Type B pancreatic cell (in vitro differentiated cells): ENCODE measurements around the gene MAGEB17. TPM values are rescaled to one million over a fixed set of nuclear protein-coding genes. Genes with fewer than 3 reads are reported as not detected.

Source experiments
- DNase-seq: peaks from one replicate; pipeline ENCODE4 v3.0.0; 2021; ENCODE audit warnings: mixed read lengths; ENCODE audit not compliant: unreplicated experiment; ENCODE audit errors: extremely low spot score
- H3K27ac Mint-ChIP-seq: 2 replicates; pipeline ENCODE4 v1.8.0; 2021; ENCODE audit warnings: mild to moderate bottlenecking, mixed read lengths
- H3K27me3 Mint-ChIP-seq: 2 replicates; pipeline ENCODE4 v1.8.0; 2021; ENCODE audit warnings: mixed read lengths
- H3K36me3 Mint-ChIP-seq: 2 replicates; pipeline ENCODE4 v1.8.0; 2021; ENCODE audit warnings: mixed read lengths
- H3K4me1 Mint-ChIP-seq: one replicate; pipeline ENCODE4 v1.8.0; 2021; ENCODE audit warnings: mixed read lengths; ENCODE audit not compliant: unreplicated experiment
- H3K4me3 Mint-ChIP-seq: 2 replicates; pipeline ENCODE4 v1.8.0; 2021; ENCODE audit warnings: mild to moderate bottlenecking, mixed read lengths
- H3K9me3 Mint-ChIP-seq: 2 replicates; pipeline ENCODE4 v1.8.0; 2021; ENCODE audit warnings: mixed read lengths
- CTCF ChIP-seq: fragments of 200-600 bp; sonication (generic); conservative IDR thresholded peaks from 2 replicates; pipeline ENCODE4 v1.5.0; 2021; ENCODE audit warnings: antibody characterized with exemption, mild to moderate bottlenecking
- total RNA-seq: library from RNA; stranded (reverse); gene quantifications from 2 replicates; pipeline ENCODE4 v1.2.1, GENCODE V29; 2021; ENCODE audit warnings: low replicate concordance

Gene MAGEB17
- total RNA-seq, 1 donor from 2014 or later: not detected

DNA sequence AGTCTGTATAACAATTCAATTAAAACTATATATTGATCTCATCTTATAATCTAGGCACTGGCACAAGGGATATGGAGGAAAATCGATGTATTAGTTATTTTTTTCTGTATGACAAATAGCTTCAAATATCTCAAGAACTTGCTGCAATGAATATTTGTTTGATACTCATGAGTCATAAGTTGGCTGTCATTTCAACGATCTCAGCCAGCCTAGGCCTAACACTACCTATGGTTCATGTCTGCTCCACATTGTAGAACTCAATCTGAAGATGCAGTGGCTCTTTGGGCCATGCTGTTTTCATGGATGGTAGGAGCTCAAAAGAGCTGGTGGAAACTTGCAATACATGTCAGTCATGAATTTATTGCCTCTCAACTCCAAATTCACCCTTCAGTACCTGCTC lies 44.7 kb downstream of the MAGEB17 start:
- Mint-ChIP-seq H3K9me3 (no peaks in the 10 kb centered on the region), H3K27ac (no peak overlapping the region), H3K4me1 (peaks cover 8% of the 10 kb centered on the region), H3K36me3 (no peaks in the 10 kb centered on the region), H3K4me3 (no peak overlapping the region), H3K27me3 (no peaks in the 10 kb centered on the region)
- DNase-seq: no peak
- TF ChIP-seq CTCF: no peak

DNA sequence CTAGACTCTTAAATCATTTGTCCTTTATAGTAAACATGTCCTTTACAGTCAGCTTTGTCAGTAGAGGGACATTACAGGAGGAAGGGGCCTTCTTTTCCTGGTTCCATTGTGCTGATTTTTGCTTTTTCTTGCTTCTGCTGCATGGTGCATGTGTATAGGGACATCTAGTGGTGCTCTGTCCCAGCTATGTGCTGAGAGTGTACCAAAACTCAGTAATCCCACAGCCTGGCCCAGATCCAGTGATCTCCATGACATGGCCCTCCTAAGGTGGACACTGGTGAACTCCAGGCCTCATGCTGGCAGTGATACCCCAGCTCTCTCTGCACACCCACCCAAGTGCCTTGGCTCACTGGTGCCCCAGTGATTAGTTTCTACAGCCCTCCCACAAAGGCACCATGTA lies 45.2 kb downstream of the MAGEB17 start:
- Mint-ChIP-seq H3K9me3 (no peaks in the 10 kb centered on the region), H3K4me1 (peaks cover 8% of the 10 kb centered on the region)
- no peak for DNase-seq

DNA sequence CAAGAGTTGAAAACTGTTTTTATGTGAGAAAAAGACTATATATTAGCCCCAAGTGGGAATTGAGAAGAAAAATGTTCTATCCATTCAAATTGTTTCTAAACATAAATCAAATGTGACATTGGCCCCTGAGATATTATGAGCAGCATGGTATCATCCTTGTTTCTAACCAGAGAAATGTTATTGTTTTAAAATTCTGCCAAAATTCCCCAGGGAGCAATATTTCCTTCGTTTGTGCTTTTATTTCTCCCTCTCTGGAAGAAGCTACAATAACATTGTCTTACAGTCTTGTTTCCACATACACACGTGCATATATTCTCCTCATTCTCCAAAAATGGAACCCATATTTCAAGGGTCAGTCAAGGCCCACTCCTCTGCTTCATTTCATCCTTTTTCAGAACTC lies 46.7 kb downstream of the MAGEB17 start:
- H3K36me3 Mint-ChIP-seq: no peaks in the 10 kb centered on the region
- H3K27ac Mint-ChIP-seq: no peak overlapping the region
- H3K4me3 Mint-ChIP-seq: no peak overlapping the region
- H3K9me3 Mint-ChIP-seq: no peaks in the 10 kb centered on the region
- peaks cover 8% of the 10 kb centered on the region for H3K4me1 Mint-ChIP-seq
- H3K27me3 Mint-ChIP-seq: no peaks in the 10 kb centered on the region
- DNase-seq: no peak
- no peak for TF ChIP-seq CTCF

More for the DNA sequence above, 45.2 kb downstream of the MAGEB17 start:
- Mint-ChIP-seq H3K36me3 (no peaks in the 10 kb centered on the region), H3K27me3 (no peaks in the 10 kb centered on the region), H3K27ac (no peak overlapping the region), H3K4me3 (no peak overlapping the region)
- peak; percentile 55 for TF ChIP-seq CTCF

- H3K9me3 Mint-ChIP-seq: peaks cover 2% of the 10 kb centered on the region
- no peaks in the 10 kb centered on the region for H3K36me3 Mint-ChIP-seq
- H3K27ac Mint-ChIP-seq: no peak overlapping the region
- no peak for TF ChIP-seq CTCF
- H3K4me1 Mint-ChIP-seq: peaks cover 8% of the 10 kb centered on the region
- H3K4me3 Mint-ChIP-seq: no peak overlapping the region
- DNase-seq: no peak
- no peaks in the 10 kb centered on the region for H3K27me3 Mint-ChIP-seq
Observed at GRCh38 chrX:16215660-16216059, 48.4 kb downstream of the MAGEB17 start.

Other genes starting within 250 kb of the MAGEB17 start
- gene GRPR, start 43.9 kb upstream of the MAGEB17 start, total RNA-seq: 3.4 and 9.8 TPM in 2 replicates